Ovary (tissue), 3 donors: ENCODE measurements around the gene PPP2R2C.

ENCODE experiments used
- EP300 ChIP-seq: sonication (generic); formaldehyde crosslinking; IDR thresholded peaks from one replicate; pipeline ENCODE4 v1.6.1; 2017; ENCODE audit warnings: antibody characterized with exemption
- POLR2A ChIP-seq: fragments of 450-650 bp; IDR thresholded peaks from one replicate; pipeline ENCODE4 v1.6.1; 2017; ENCODE audit warnings: antibody characterized with exemption, mild to moderate bottlenecking, moderate library complexity
- TF ChIP-seq, protein P1 (sequence below), 3 donors: fragments of 450-650 bp in 2 of 3; fragments of 200-600 bp in 1 of 3; IDR thresholded peaks; one replicate each; pipeline versions ENCODE4 v1.5.1 to v1.8.0; 2016 to 2022; ENCODE audit warnings: antibody characterized with exemption in 3 of 3, mild to moderate bottlenecking in 1 of 3
- donor health status: DM: no; HTN: no; CAD: no.

DNA sequence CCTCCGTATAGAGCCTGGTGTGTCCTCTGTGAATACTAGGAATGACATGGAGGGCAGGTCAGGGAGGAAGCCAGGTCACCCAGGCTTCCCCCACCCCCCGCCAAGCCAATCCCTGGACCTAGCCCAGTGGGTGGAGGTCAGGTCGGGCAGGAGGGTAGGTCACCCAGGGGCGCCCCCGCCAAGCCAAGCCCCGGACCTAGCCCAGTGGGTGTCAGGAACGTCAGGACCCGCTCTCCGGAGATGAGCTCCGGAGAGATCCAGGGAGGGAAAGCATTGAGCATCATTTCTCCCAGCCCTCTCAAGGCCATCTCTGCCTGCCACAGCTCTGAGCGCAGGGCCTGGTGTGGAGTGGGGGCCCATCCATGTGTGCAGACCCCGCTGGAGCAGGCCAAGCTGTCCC, 154.2 kb downstream of the PPP2R2C start:
- TF ChIP-seq, protein P1, sequence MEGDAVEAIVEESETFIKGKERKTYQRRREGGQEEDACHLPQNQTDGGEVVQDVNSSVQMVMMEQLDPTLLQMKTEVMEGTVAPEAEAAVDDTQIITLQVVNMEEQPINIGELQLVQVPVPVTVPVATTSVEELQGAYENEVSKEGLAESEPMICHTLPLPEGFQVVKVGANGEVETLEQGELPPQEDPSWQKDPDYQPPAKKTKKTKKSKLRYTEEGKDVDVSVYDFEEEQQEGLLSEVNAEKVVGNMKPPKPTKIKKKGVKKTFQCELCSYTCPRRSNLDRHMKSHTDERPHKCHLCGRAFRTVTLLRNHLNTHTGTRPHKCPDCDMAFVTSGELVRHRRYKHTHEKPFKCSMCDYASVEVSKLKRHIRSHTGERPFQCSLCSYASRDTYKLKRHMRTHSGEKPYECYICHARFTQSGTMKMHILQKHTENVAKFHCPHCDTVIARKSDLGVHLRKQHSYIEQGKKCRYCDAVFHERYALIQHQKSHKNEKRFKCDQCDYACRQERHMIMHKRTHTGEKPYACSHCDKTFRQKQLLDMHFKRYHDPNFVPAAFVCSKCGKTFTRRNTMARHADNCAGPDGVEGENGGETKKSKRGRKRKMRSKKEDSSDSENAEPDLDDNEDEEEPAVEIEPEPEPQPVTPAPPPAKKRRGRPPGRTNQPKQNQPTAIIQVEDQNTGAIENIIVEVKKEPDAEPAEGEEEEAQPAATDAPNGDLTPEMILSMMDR (IDR thresholded peaks at IDR 0.05): no peak
- TF ChIP-seq POLR2A (no peak), EP300 (no peak)
